HG02588 (cell line): ENCODE results near the gene SPINT2.

Experiments
- ATAC-seq: cut with Tn5 transposase; IDR thresholded peaks from one replicate; pipeline ENCODE4 v1.9.1; 2021; ENCODE audit warnings: mild to moderate bottlenecking, moderate library complexity; ENCODE audit not compliant: unreplicated experiment

The SPINT2 gene

GRCh38 chr19:38266981-38267597, 2.7 kb downstream of the SPINT2 start:
- no peak for ATAC-seq

DNA sequence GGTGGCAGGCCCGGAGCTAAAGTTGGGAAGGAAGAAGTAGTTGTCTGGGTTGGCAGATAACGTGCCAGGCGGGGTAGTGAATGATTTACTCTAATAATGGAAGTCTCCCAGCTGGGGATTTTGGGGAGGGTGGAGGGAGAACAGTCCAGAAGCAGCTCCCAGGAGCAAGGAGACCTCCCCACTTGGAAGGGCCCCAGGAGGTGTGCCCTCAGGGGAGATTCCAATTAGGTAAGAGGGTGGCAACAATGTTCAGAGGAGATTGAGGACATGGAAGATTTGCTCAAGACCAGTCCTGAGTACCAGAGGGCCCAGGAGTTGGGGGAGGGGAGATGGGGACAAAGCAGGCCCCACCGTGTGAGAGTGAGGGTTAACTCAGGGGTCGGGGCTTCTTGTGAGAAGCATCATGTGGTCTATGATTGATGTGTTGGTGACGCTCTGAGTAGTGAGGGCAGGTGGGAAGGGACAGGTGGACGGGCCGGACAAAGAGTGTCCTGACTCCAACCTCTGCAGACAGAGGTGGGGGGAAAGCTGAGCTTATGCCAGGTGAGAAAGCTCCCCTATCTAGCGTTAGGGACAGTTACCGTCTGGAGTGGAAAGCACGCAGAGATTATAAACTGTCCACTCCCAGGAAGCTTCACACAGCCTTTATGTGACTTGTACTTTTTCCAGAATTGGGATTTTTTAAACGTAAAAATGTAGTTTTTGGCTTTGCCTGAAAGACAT, 3.5 kb downstream of the SPINT2 start:
- no peak for ATAC-seq

GRCh38 chr19:38268539-38268938, 4.2 kb downstream of the SPINT2 start:
- no peak for ATAC-seq

- ATAC-seq: no peak
Observed at GRCh38 chr19:38270587-38271167, 6.3 kb downstream of the SPINT2 start.

DNA sequence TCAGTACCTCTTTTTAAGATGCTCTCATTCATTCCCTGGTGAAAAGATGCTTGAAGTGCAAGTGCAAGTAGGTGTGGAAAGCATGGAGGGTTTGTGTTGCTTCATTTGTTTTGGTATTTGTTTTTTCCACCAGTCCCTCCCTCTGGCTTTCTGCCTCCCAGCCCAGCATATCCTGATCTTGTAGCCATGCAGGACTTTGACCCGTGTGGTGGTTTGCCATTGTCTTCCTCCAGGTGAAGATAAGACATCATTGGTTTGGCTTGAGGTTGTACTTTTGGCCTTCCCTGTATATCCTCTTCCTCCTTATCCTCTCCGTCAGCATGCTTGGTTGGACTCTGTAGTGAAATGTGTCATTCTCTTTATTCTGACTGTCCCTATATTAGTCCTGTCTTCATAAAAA, 9.1 kb downstream of the SPINT2 start:
- no peak for ATAC-seq

DNA sequence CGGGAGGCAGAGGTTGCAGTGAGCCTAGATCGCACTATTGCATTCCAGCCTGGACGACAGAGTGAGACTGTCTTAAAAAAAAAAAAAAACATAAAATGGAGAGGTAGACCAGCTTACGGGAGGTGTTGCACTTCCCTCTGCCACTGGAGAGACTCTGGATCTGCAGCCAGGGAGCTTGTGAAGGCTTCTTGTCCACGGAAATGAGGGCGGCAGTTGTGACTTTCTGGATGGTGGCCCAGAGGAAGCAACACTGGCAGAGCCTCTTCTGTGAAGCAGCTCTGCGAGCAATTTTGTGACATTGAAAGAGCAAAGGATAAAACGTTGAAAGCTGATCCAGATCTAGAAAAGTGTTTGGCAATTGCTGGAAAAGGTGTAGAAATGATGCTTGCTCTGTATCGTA, 10.4 kb downstream of the SPINT2 start:
- ATAC-seq: no peak

DNA sequence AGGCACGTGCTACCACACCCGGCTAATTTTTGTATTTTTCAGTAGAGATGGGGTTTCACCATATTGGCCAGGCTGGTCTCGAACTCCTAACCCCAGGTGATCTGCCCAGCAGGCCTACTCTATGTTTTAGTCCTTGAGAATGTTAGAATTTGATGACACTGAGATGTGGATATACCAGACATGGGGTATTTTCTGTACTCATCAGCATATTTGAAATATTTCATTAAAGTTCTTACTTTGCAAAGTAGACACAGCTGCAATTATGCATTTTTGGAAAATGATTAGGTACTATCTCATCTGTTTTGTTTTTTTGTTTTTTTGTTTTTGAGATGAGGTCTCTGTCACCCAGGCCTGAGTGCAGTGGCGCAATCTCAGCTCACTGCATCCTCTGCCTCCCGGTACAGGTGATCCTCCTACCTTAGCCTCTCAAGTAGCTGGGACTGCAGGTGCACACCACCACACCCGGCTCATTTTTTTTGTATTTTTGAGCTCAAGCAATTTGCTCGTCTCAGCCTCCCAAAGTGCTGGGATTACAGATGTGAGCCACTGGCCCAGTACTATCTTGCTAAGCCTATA, 12.7 kb downstream of the SPINT2 start:
- no peak for ATAC-seq

DNA sequence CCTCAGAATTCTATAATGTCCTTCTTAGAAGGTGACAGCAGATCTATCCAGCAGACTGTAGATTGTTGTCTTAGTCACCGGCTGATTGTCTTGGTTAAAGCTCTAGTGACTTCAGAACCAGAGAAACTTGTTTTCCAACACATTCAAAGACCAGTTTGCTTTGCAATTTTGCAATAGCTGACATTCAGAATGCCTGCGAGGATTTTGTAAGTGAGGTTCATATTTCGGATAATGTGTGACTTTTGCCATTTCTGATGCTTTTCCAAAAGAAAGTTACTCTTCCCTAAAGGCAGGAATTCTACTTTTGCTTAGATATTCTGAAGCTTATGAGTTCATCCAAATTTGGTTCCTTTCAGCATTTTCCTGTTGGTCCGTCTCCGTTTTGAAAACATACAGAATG, 13.2 kb downstream of the SPINT2 start:
- no peak for ATAC-seq

- ATAC-seq: no peak
Observed at GRCh38 chr19:38277969-38278680, 13.8 kb downstream of the SPINT2 start.

GRCh38 chr19:38278751-38279150, 14.4 kb downstream of the SPINT2 start:
- no peak for ATAC-seq

DNA sequence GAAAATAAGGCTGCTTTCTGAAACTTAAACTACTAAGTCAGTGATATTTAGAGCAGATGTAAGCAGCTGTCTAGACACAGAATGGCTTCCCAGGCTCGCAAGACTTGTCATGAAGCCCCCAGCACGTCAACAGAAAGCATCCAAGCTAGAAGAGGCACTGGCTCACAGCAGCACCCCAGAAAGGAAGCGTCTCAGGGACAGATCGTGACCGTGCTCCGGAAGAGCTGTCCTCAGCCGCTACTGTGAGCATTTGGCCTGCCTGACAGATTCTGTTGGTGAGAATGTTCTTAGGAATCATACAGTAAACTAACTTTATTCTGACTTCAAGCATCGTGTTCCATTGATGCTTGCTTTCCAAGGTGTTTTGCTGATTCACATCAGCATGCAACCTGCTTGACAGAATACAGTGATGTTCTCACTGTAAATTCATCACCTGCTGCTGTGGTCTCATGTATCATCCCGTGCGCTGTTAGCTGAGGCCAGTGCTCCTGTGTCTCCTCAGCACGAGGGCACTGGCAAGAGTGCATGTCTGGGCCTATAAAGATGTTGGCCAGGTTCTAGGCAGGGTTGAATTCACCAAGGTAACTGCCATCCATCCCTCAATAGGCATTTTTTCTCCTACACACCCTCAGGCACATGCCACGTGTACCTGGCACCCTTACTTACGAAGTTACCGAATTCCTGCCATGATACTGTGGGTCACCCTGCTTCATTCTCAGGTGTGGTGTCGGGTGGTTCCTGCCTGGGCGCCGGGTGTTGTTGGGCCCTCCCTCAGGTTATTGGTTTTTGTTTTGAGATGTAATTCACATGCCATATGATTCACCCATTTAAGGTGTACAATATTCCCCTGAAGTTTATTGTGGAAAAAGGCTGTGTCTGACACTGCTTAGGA, 15.9 kb downstream of the SPINT2 start:
- no peak for ATAC-seq

GRCh38 chr19:38281811-38282566, 17.6 kb downstream of the SPINT2 start:
- no peak for ATAC-seq

GRCh38 chr19:38283271-38283670, 18.9 kb downstream of the SPINT2 start:
- no peak for ATAC-seq

- ATAC-seq: no peak
Observed at GRCh38 chr19:38284422-38284821, 20.0 kb downstream of the SPINT2 start.

DNA sequence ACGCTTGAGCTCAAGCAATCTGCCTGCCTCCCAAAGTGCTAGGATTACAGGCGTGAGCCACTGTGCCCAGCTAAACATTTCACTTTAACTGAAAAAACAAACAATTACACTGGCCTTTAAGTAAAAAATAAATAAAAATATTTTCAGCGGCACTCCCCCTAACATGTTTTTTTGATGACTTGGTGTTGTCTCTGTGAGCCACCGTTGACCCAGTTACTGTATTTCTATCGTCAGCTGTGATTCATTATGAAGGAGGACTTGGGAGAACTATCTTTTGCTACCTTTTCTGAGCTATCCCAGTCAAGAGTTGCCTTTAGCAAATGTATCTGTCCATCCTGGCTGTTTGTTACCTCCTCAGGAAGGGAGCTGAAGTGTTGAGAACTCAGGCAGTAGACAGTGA, 21.2 kb downstream of the SPINT2 start:
- ATAC-seq: no peak

DNA sequence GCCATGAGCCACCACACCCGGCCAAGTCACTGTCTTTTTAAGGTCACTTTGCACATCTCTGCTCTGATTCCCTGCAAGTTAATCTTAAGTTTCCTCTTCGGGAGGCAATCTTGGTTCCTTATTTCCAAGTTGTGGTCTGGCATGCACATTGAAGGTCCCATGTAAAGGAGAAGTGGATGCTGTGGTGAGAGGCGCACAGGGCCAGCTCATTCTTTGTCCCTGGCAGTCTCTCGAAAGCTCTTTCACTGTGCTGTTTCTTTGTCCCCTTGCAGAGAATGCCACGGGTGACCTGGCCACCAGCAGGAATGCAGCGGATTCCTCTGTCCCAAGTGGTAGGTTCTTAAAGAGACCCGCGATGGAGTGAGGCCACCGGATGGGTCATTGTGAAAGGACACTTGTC, 23.2 kb downstream of the SPINT2 start:
- ATAC-seq: no peak

- ATAC-seq: no peak
Observed at GRCh38 chr19:38288123-38288855, 23.9 kb downstream of the SPINT2 start.

DNA sequence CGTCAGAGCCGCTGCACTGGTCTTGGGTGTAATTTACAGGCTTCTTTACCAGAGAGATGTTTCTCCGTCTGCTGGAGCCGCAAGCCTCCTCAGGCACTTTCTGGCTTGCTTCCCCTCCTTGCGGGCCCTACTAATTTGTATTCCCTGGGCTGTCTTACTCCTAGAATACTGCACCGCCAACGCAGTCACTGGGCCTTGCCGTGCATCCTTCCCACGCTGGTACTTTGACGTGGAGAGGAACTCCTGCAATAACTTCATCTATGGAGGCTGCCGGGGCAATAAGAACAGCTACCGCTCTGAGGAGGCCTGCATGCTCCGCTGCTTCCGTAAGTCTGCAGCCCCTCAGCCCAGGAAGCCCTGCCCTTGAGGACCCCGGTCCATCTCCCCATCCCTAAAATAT, 25.6 kb downstream of the SPINT2 start:
- no peak for ATAC-seq

- ATAC-seq: no peak
Observed at GRCh38 chr19:38290631-38291147, 26.3 kb downstream of the SPINT2 start.
